Astrocyte of the spinal cord (primary cell): ENCODE measurements around the gene EHHADH.

ENCODE experiments used
- DNase-seq: peaks from one replicate; pipeline ENCODE4 v3.0.0; 2011; ENCODE audit warnings: low read depth, low spot score
- H3K4me3 ChIP-seq: 2 replicates; pipeline ENCODE4 v1.5.1; 2011; ENCODE audit warnings: low read depth, mild to moderate bottlenecking, low read length, moderate library complexity
- CTCF ChIP-seq: IDR thresholded peaks from 2 replicates; pipeline ENCODE4 v1.5.1; 2012; ENCODE audit warnings: low read depth, mild to moderate bottlenecking, low read length, inconsistent platforms
- in situ Hi-C: cut with HindIII; loops from 2 replicates; pipeline ENCODE4 v1.10.0; 2017; ENCODE audit warnings: low sequenced_read_pairs

Gene EHHADH

GRCh38 chr3:185161761-185162160 lies 92.1 kb downstream of the EHHADH start:
- DNase-seq = no peak
- in situ Hi-C loops = no loop called here
- no peak for TF ChIP-seq CTCF
- H3K4me3 ChIP-seq = no peak overlapping the region

GRCh38 chr3:185157347-185157746 lies 96.5 kb downstream of the EHHADH start:
- in situ Hi-C loops = no loop called here

GRCh38 chr3:185155678-185156077 lies 98.2 kb downstream of the EHHADH start:
- TF ChIP-seq CTCF = no peak
- in situ Hi-C loops = no loop called here
- no peak overlapping the region for H3K4me3 ChIP-seq
- no peak for DNase-seq

More at GRCh38 chr3:185157347-185157746, 96.5 kb downstream of the EHHADH start:
- no peak overlapping the region for H3K4me3 ChIP-seq
- no peak for DNase-seq
- TF ChIP-seq CTCF = no peak

GRCh38 chr3:185153861-185154629 lies 99.8 kb downstream of the EHHADH start:
- in situ Hi-C loops = no loop called here
- no peak for DNase-seq
- H3K4me3 ChIP-seq = no peak overlapping the region
- TF ChIP-seq CTCF = no peak

GRCh38 chr3:185153171-185153771 lies 100.6 kb downstream of the EHHADH start:
- in situ Hi-C loops = no loop called here
- no peak for TF ChIP-seq CTCF
- peak; percentile 15 for DNase-seq

GRCh38 chr3:185152410-185153170 lies 101.3 kb downstream of the EHHADH start, which contains the start of gene C3orf70:
Gene C3orf70 (minus strand): TSS chr3:185153060. CDS start chr3:185152823, 237 bp downstream.
- peak; percentile 54 for DNase-seq
- in situ Hi-C loops = no loop called here
- no peak for TF ChIP-seq CTCF
- H3K4me3 ChIP-seq = peak within 1 kb of the TSS; percentile 54

More at GRCh38 chr3:185153171-185153771, 100.6 kb downstream of the EHHADH start:
- peak overlapping the region; percentile 54 for H3K4me3 ChIP-seq
